ENCODE data around the gene OTULIN.

OTULIN gene

GRCh38 chr5:14744296-14745187 lies 80.0 kb downstream of the OTULIN start:
- no peak for DNase-seq

GRCh38 chr5:14745188-14745563 lies 80.7 kb downstream of the OTULIN start:
- DNase-seq: no peak

GRCh38 chr5:14745753-14746152 lies 81.2 kb downstream of the OTULIN start:
- peak in 1 of 5 experiments; percentile 78 for DNase-seq

GRCh38 chr5:14748180-14748900 lies 83.8 kb downstream of the OTULIN start:
- DNase-seq: no peak

Data from T-helper 2 cell (primary cell).